ENCODE results near the gene TRIM32.

- no peak for TF ChIP-seq CTCF (IDR thresholded peaks at IDR 0.05)
- TF ChIP-seq POLR2A (IDR thresholded peaks at IDR 0.05): no peak
Observed at GRCh38 chr9:116647515-116647809, 39.6 kb upstream of the TRIM32 start.

All from Peyer's patch (tissue), 4 donors.